HepG2 (cell line): ENCODE results near the gene CADM4. TPM values are rescaled to one million over a fixed set of nuclear protein-coding genes. Genes with fewer than 3 reads are reported as not detected.

Experiments used
- ATF5 ChIP-seq: sonication (generic); formaldehyde crosslinking; IDR thresholded peaks from 2 replicates; pipeline ENCODE4 v1.4.0; 2020; ENCODE audit warnings: mild to moderate bottlenecking, low read depth, missing genetic modification reagents
- CCDC6 ChIP-seq: sonication (generic); formaldehyde crosslinking; IDR thresholded peaks from 2 replicates; pipeline ENCODE4 v1.8.1; 2022; ENCODE audit warnings: mild to moderate bottlenecking, missing genetic modification reagents, moderate library complexity
- ERF ChIP-seq: IDR thresholded peaks from 2 replicates; pipeline ENCODE4 v1.6.1; 2018; ENCODE audit warnings: missing biosample characterization, missing genetic modification reagents
- FIP1L1 ChIP-seq: fragments of 200-400 bp; formaldehyde crosslinking; IDR thresholded peaks from 2 replicates; pipeline ENCODE4 v1.6.1; 2018; ENCODE audit warnings: low read depth, mild to moderate bottlenecking, low read length, moderate library complexity, borderline replicate concordance; ENCODE audit not compliant: insufficient read depth
- FOXK2 ChIP-seq: fragments of 450-650 bp; IDR thresholded peaks from 2 replicates; pipeline ENCODE4 v1.6.1; 2016
- HMG20A ChIP-seq: IDR thresholded peaks from 2 replicates; pipeline ENCODE4 v1.6.1; 2016; ENCODE audit warnings: borderline replicate concordance
- HNRNPLL ChIP-seq: fragments of 200-400 bp; formaldehyde crosslinking; IDR thresholded peaks from 2 replicates; pipeline ENCODE4 v1.6.1; 2017; ENCODE audit warnings: mild to moderate bottlenecking, low read depth, low read length; ENCODE audit not compliant: poor library complexity, severe bottlenecking
- KLF6 ChIP-seq: IDR thresholded peaks from 2 replicates; pipeline ENCODE4 v1.8.0; 2016; ENCODE audit warnings: missing biosample characterization, missing genetic modification reagents
- MLXIP ChIP-seq: sonication (generic); formaldehyde crosslinking; IDR thresholded peaks from 2 replicates; pipeline ENCODE4 v1.9.0; 2021; ENCODE audit warnings: missing genetic modification reagents, borderline replicate concordance
- NONO ChIP-seq, 2 experiments: fragments of 450-650 bp in 1 of 2; sonication (generic) in 1 of 2; formaldehyde crosslinking in 1 of 2; IDR thresholded peaks in 1 of 2; conservative IDR thresholded peaks in 1 of 2; 2 replicates each; pipeline versions ENCODE4 v1.6.1 to v1.8.0; 2017 to 2022; ENCODE audit warnings: mild to moderate bottlenecking in 1 of 2, missing genetic modification reagents in 1 of 2, moderate library complexity in 1 of 2
- POGZ ChIP-seq: sonication (generic); formaldehyde crosslinking; IDR thresholded peaks from 2 replicates; pipeline ENCODE4 v1.4.0; 2020; ENCODE audit warnings: mild to moderate bottlenecking, missing genetic modification reagents
- TAF1 ChIP-seq: sonication (generic); formaldehyde crosslinking; IDR thresholded peaks from 2 replicates; pipeline ENCODE4 v1.4.0; 2020; ENCODE audit warnings: missing genetic modification reagents
- TFDP1 ChIP-seq: IDR thresholded peaks from 2 replicates; pipeline ENCODE4 v1.6.1; 2016; ENCODE audit warnings: missing compliant biosample characterization, missing genetic modification reagents, borderline replicate concordance
- THAP11 ChIP-seq: IDR thresholded peaks from 2 replicates; pipeline ENCODE4 v1.6.1; 2016; ENCODE audit warnings: missing biosample characterization, missing genetic modification reagents
- ZBTB39 ChIP-seq: sonication (generic); formaldehyde crosslinking; IDR thresholded peaks from 2 replicates; pipeline ENCODE4 v1.5.0; 2020; ENCODE audit warnings: missing genetic modification reagents
- ZNF292 ChIP-seq: sonication (generic); formaldehyde crosslinking; IDR thresholded peaks from 2 replicates; pipeline ENCODE4 v1.8.1; 2022; ENCODE audit warnings: mild to moderate bottlenecking, low read depth, missing genetic modification reagents, borderline replicate concordance
- ZNF792 ChIP-seq: IDR thresholded peaks from 2 replicates; pipeline ENCODE4 v1.6.1; 2016
- ZNF800 ChIP-seq: sonication (generic); formaldehyde crosslinking; IDR thresholded peaks from 2 replicates; pipeline ENCODE4 v1.4.0; 2020; ENCODE audit warnings: missing genetic modification reagents
- polyA plus RNA-seq, 8 experiments: library from polyadenylated mRNA; depleted of rRNA in 3 of 8; stranded (reverse) in 7 of 8; unstranded in 1 of 8; fragments of >200 nt; fragmentation: Illumina TruSeq in 4 of 8; extraction: Trizol in 4 of 8; gene quantifications; 2 replicates each; pipeline versions ENCODE4 v1.2.1 to v1.2.3, GENCODE V29; 2011 to 2016; ENCODE audit warnings: low read depth in 4 of 8, missing spikeins in 1 of 8, mixed read lengths in 1 of 8; ENCODE audit not compliant: insufficient read depth in 1 of 8
- total RNA-seq, 5 experiments: library from RNA; depleted of rRNA; stranded (reverse); fragments of >200 nt; fragmentation: Illumina TruSeq; extraction: Trizol; gene quantifications; 2 replicates each; pipeline ENCODE4 v1.2.3, GENCODE V29; 2016; ENCODE audit warnings: low read depth in 1 of 5

The CADM4 gene
- total and polyA plus RNA-seq, 2 of the 13 experiments (the other 11 are each of a cell fraction or from before 2014, with no cell fraction given): 8.5 to 16.0 TPM

GRCh38 chr19:43594710-43595604 is 44.7 kb downstream of the CADM4 start (continued):
- TF ChIP-seq ATF5 (CRISPR knock-in tag): no peak
- TF ChIP-seq THAP11 (CRISPR knock-in tag): peak; percentile 28; the same call in 1 of the 2 replicates
- TF ChIP-seq ZNF800 (CRISPR knock-in tag): no peak
- TF ChIP-seq HMG20A: no peak
- TF ChIP-seq HNRNPLL: peak; percentile 50
- TF ChIP-seq MLXIP (CRISPR knock-in tag): no peak
- no peak for TF ChIP-seq ZNF792 (CRISPR knock-in tag)
- no peak for TF ChIP-seq POGZ
- 0 out of 2 replicates have a peak, but pooled peaks have one; percentile 53 for TF ChIP-seq CCDC6 (CRISPR knock-in tag)
- no peak for TF ChIP-seq ZBTB39 (CRISPR knock-in tag)
- TF ChIP-seq KLF6 (CRISPR knock-in tag): no peak
- TF ChIP-seq TAF1: peak; percentile 54
- no peak for TF ChIP-seq ZNF292 (CRISPR knock-in tag)
- TF ChIP-seq FOXK2: no peak
- no peak for TF ChIP-seq FIP1L1
- no peak for TF ChIP-seq TFDP1 (CRISPR knock-in tag)
- TF ChIP-seq ERF (CRISPR knock-in tag): peak; percentile 85
- TF ChIP-seq NONO (IDR thresholded peaks at IDR 0.05): no peak
- peak; percentile 56; the same call in 1 of the 2 replicates for TF ChIP-seq NONO (CRISPR knock-in tag; conservative IDR thresholded peaks at IDR 0.05)
